GM21447 (cell line): ENCODE results near the gene ADORA1.

Experiments
- ATAC-seq: cut with Tn5 transposase; IDR thresholded peaks from one replicate; pipeline ENCODE4 v1.9.1; 2021; ENCODE audit not compliant: unreplicated experiment

The ADORA1 gene

DNA sequence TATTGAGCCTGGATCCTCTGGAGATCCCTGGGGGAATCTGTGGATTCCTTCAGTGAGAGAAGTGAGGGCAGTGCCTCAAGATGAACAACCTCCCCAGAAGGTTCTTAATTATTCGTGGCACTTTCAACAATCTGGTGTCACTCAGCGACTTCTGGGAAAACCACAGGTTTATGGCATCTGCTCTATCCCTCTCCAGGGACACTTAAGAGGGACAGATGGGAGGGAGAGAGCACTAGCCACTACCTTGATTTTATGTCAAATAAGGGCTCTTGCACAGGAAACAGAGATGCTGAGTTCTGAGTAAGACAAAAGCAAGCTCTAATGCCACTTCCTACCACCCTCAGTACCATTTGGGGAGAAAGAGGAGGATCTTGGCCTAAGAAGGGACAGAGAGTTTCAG lies 80.2 kb downstream of the ADORA1 start:
- ATAC-seq = no peak

DNA sequence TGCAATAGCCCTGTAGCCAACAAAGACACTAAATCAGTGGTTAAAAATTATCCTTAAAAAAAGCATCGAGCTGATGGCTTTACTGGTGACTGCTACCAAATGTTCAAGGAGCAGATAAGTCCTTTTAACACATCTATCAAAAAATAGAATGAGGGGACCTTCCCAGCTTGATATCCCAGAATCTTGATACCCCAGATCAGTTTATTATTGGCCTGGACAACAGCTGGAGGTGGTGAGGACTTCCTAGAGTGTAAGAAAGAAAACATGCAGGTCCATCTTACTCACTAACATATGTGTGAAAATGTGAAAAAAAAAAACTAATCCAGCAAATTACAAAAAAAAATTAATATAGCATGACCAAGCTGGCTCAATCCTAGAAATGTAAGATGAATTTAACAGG lies 80.7 kb downstream of the ADORA1 start:
- ATAC-seq = no peak

GRCh38 chr1:203210350-203210749 lies 82.8 kb downstream of the ADORA1 start:
- ATAC-seq = no peak

- ATAC-seq = no peak
These were observed 83.5 kb downstream of the ADORA1 start for GRCh38 chr1:203210988-203211387.

DNA sequence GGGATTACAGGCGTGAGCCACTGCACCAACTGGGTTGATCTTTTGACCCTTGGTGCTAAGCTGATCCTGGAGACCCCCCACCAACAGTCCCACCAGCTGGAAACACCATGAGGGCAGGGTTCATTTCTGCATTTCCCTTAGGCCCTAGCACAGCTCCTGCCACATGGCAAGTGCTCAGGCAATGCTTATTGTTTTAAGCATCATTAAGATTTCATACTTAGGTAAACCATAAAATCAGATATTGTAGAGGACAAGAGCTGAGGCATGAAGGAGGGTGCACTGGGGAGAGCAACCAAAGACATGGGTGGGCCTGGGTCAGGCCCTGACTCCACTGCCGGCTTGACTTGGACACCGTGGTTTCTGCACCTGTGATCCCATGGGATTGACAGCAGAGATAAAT lies 84.3 kb downstream of the ADORA1 start:
- no peak for ATAC-seq

- no peak for ATAC-seq
These were observed 85.6 kb downstream of the ADORA1 start for GRCh38 chr1:203213126-203213525.

GRCh38 chr1:203214871-203215270 lies 87.3 kb downstream of the ADORA1 start:
- ATAC-seq = no peak

DNA sequence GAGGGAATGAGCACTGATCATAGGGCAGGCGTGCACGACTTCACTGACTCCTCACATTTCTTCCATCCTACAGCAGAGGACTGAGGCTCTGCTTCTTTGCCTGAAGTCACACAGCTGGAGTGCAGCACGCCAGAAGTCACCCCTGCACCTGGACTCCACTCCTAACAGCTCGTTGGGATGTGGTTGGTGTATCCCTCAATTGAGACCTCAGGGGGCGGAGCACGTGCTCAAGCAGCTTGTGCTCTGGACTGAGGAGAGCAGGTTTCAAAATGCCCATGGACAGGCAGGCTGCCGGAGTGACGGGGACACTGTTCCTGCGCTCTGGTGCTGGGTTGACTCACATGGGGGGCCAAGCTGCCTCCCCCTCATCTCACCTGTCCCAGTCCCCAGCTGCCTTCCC lies 88.0 kb downstream of the ADORA1 start:
- ATAC-seq = no peak

DNA sequence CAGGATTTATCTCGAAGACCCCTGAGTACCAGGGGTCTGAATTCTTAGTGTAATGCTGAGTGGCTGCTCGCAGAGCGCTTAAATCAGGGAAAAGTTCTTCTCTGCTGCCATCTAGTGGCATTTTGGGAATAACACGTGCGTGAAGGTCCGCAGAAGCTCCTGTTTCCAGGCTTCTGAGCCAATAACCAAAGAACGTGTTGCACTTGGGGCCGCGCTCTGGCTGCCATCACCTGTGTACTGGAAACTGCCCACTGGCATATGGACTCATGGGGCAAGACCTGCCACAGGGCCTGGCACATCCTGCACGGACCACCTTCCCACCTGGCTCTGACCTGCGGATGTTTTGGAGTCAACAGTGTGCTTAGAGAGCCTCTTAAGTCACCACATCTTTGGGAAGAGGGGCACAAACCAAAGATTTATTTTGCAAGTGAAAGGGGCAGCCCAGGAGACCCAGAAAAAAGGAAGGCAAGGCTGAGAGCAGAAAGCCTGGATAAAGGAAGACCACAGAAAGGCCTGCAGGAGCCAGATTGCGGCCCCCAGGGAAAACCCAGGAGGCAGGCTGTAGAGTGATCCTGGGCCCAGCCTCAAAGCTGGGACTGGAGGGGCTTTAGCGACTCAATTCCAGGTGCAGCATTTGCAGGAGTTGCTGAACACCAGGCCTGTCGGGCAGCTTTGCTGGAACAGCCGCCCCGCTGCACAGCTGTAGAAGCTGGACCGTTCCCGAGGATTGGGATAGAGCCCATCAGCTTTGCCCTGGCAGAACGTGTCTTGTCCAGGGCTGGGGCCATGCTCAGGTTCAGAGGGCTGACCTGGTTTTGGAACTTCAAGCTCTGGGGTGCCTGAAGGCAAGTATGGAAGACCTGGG lies 89.0 kb downstream of the ADORA1 start:
- ATAC-seq = no peak
